IMR-90 (cell line): ENCODE measurements around the gene NSUN4. TPM values are rescaled to one million over a fixed set of nuclear protein-coding genes. Genes with fewer than 3 reads are reported as not detected.

Experiments used
- ATAC-seq: fragments of 200-7000 bp; cut with Tn5 transposase; 2 replicates; pipeline ENCODE4 v1.9.1; 2020; ENCODE audit warnings: low read depth, mild to moderate bottlenecking, moderate library complexity
- BruUV-seq: library from RNA; stranded (reverse); fragments of 400-500 nt; replicated peaks from 2 replicates; lab custom pipeline; 2021; lab: Mats Ljungman, UMichigan
- CTCF ChIA-PET: fragments of 300-600 bp; formaldehyde crosslinking; extraction: SDS; loops from one replicate; lab custom pipeline; 2021; ENCODE audit warnings: antibody characterized with exemption; lab: Yijun Ruan, JAX
- POLR2A ChIA-PET: fragments of 300-600 bp; sonication (Branson Sonifier 250); formaldehyde crosslinking; loops from one replicate; lab custom pipeline; 2022; ENCODE audit warnings: antibody characterized with exemption; ENCODE audit not compliant: unreplicated experiment; lab: Charles Lee
- DNase-seq: peaks from one replicate; pipeline ENCODE4 v3.0.0; 2013
- H2AFZ ChIP-seq: replicated peaks from 2 replicates; pipeline ENCODE3; 2013; ENCODE audit warnings: low read length, mild to moderate bottlenecking; ENCODE audit not compliant: poor library complexity
- H2AK5ac ChIP-seq: 2 replicates; pipeline ENCODE4 v1.6.1; 2013; ENCODE audit warnings: low read depth, low read length, inconsistent platforms
- H2AK9ac ChIP-seq: replicated peaks from 2 replicates; pipeline ENCODE3; 2013; ENCODE audit warnings: mild to moderate bottlenecking, low read depth, low read length, moderate library complexity; ENCODE audit not compliant: poor library complexity
- H2BK120ac ChIP-seq: 2 replicates; pipeline ENCODE4 v1.6.1; 2013; ENCODE audit warnings: low read depth, low read length, inconsistent platforms
- H2BK15ac ChIP-seq: 3 replicates; pipeline ENCODE4 v1.6.1; 2013; ENCODE audit warnings: low read depth, low read length, inconsistent platforms
- H2BK20ac ChIP-seq: 2 replicates; pipeline ENCODE4 v1.6.1; 2013; ENCODE audit warnings: low read depth, mild to moderate bottlenecking, inconsistent platforms, low read length, moderate library complexity
- H2BK5ac ChIP-seq: 2 replicates; pipeline ENCODE4 v1.6.1; 2013; ENCODE audit warnings: mild to moderate bottlenecking, low read depth, low read length, inconsistent platforms; ENCODE audit not compliant: poor library complexity, severe bottlenecking
- H3K14ac ChIP-seq: replicated peaks from 2 replicates; pipeline ENCODE4 v1.6.1; 2013; ENCODE audit warnings: low read depth, low read length, inconsistent platforms
- H3K18ac ChIP-seq: 2 replicates; pipeline ENCODE4 v1.6.1; 2013; ENCODE audit warnings: low read depth, low read length, control low read depth
- H3K23ac ChIP-seq: 2 replicates; pipeline ENCODE4 v1.6.1; 2013; ENCODE audit warnings: low read depth, low read length, inconsistent platforms
- H3K27ac ChIP-seq: 2 replicates; pipeline ENCODE4 v1.5.1; 2013; ENCODE audit warnings: mild to moderate bottlenecking, control low read depth, low read length; ENCODE audit not compliant: insufficient read depth
- H3K27me3 ChIP-seq: 2 replicates; pipeline ENCODE4 v1.6.1; 2013; ENCODE audit warnings: low read length; ENCODE audit not compliant: control insufficient read depth, insufficient read depth
- H3K36me3 ChIP-seq: 2 replicates; pipeline ENCODE4 v1.6.1; 2013; ENCODE audit warnings: low read length, mixed read lengths; ENCODE audit not compliant: control insufficient read depth, insufficient read depth
- H3K4ac ChIP-seq: 2 replicates; pipeline ENCODE4 v1.6.1; 2013; ENCODE audit warnings: low read depth, low read length, inconsistent platforms
- H3K4me1 ChIP-seq: 2 replicates; pipeline ENCODE4 v1.6.1; 2013; ENCODE audit warnings: low read length, mixed read lengths; ENCODE audit not compliant: control insufficient read depth, insufficient read depth
- H3K4me2 ChIP-seq: 2 replicates; pipeline ENCODE4 v1.6.1; 2013; ENCODE audit warnings: low read depth, mild to moderate bottlenecking, control low read depth, low read length, moderate library complexity
- H3K4me3 ChIP-seq: 2 replicates; pipeline ENCODE4 v1.5.1; 2013; ENCODE audit warnings: low read depth, mild to moderate bottlenecking, control low read depth, low read length, moderate library complexity; ENCODE audit not compliant: insufficient read depth
- H3K56ac ChIP-seq: 2 replicates; pipeline ENCODE4 v1.6.1; 2013; ENCODE audit warnings: low read length, inconsistent platforms; ENCODE audit not compliant: insufficient read depth; ENCODE audit errors: extremely low read depth
- H3K79me1 ChIP-seq, 2 experiments: 2 replicates each; pipeline ENCODE4 v1.6.1; 2013; ENCODE audit warnings: low read length in 2 of 2, inconsistent platforms in 1 of 2, low read depth in 1 of 2
- H3K9ac ChIP-seq: 2 replicates; pipeline ENCODE4 v1.6.1; 2013; ENCODE audit warnings: low read depth, low read length, control low read depth
- H3K9me1 ChIP-seq: 2 replicates; pipeline ENCODE4 v1.6.1; 2013; ENCODE audit warnings: low read length, inconsistent platforms; ENCODE audit not compliant: insufficient read depth
- H3K9me3 ChIP-seq: 2 replicates; pipeline ENCODE4 v1.6.1; 2013; ENCODE audit warnings: low read length; ENCODE audit not compliant: control insufficient read depth, insufficient read depth
- H4K20me1 ChIP-seq: 2 replicates; pipeline ENCODE4 v1.6.1; 2013; ENCODE audit warnings: low read length, inconsistent platforms; ENCODE audit not compliant: insufficient read depth
- H4K5ac ChIP-seq: 2 replicates; pipeline ENCODE4 v1.6.1; 2013; ENCODE audit warnings: mild to moderate bottlenecking, low read depth, low read length, control low read depth
- H4K8ac ChIP-seq, 2 experiments: 2 replicates each; pipeline ENCODE4 v1.6.1; 2013; ENCODE audit warnings: low read depth in 2 of 2, low read length in 2 of 2, control low read depth in 1 of 2, inconsistent platforms in 1 of 2
- H4K91ac ChIP-seq: 2 replicates; pipeline ENCODE4 v1.6.1; 2013; ENCODE audit warnings: low read depth, low read length, inconsistent platforms; ENCODE audit not compliant: insufficient read depth
- CHD1 ChIP-seq: IDR thresholded peaks from 2 replicates; pipeline ENCODE4 v1.6.1; 2012; ENCODE audit warnings: low read depth, low read length, improper control_type of control experiment
- FOS ChIP-seq: fragments of 150-350 bp; IDR thresholded peaks from 2 replicates; pipeline ENCODE4 v1.6.1; 2016; ENCODE audit warnings: low read depth, low read length
- MAFK ChIP-seq: IDR thresholded peaks from 2 replicates; pipeline ENCODE4 v1.6.1; 2012; ENCODE audit warnings: low read depth, low read length, improper control_type of control experiment
- POLR2A ChIP-seq: IDR thresholded peaks from 2 replicates; pipeline ENCODE4 v1.6.1; 2012; ENCODE audit warnings: mild to moderate bottlenecking, low read depth, low read length
- RAD21 ChIP-seq: IDR thresholded peaks from 2 replicates; pipeline ENCODE4 v1.6.1; 2012; ENCODE audit warnings: low read length, improper control_type of control experiment
- RCOR1 ChIP-seq: IDR thresholded peaks from 2 replicates; pipeline ENCODE4 v1.6.1; 2012; ENCODE audit warnings: mild to moderate bottlenecking, low read length, improper control_type of control experiment; ENCODE audit not compliant: insufficient replicate concordance
- RFX5 ChIP-seq: IDR thresholded peaks from 2 replicates; pipeline ENCODE4 v1.8.0; 2012; ENCODE audit warnings: low read depth, mild to moderate bottlenecking, low read length, moderate library complexity
- WGBS, 2 experiments: methylation state at CpG; one replicate each; pipeline versions ENCODE4 v1.1.5 to v1.1.7; 2013; ENCODE audit warnings: missing lambda C conversion rate in 2 of 2; ENCODE audit not compliant: insufficient read length in 1 of 2; ENCODE audit errors: extremely low coverage in 2 of 2; 5-methylcytosine and 5-hydroxymethylcytosine counted together
- dilution Hi-C: fragments of 300-500 bp; cut with HindIII; formaldehyde crosslinking; loops from one replicate; pipeline ENCODE4 v1.14.3; 2018; ENCODE audit warnings: low sequenced_read_pairs; ENCODE audit not compliant: unreplicated experiment
- in situ Hi-C: fragments of 300-500 bp; cut with MboI; formaldehyde crosslinking; loops from 3 replicates; pipeline ENCODE4 v1.14.3; 2019; ENCODE audit warnings: low sequenced_read_pairs, inconsistent platforms, mixed read lengths
- intact Hi-C: fragments of 100-400 bp; cut with micrococcal nuclease; formaldehyde crosslinking; loops from 2 replicates; pipeline ENCODE4 v1.10.0; 2022
- polyA plus RNA-seq, 3 experiments: library from polyadenylated mRNA; depleted of rRNA; stranded (reverse); fragments of >200 nt; gene quantifications; 2 replicates each; pipeline ENCODE4 v1.2.3, GENCODE V29; 2012; ENCODE audit warnings: low replicate concordance in 1 of 3
- total RNA-seq: library from RNA; depleted of rRNA; stranded (reverse); fragments of >200 nt; gene quantifications from 2 replicates; pipeline ENCODE4 v1.2.3, GENCODE V29; 2012
- TF ChIP-seq, protein P1 (sequence below): conservative IDR thresholded peaks from 2 replicates; pipeline ENCODE4 v1.5.1; 2012; ENCODE audit warnings: mild to moderate bottlenecking, low read depth, low read length, improper control_type of control experiment
- TF ChIP-seq, protein P2 (sequence below): fragments of 150-350 bp; IDR thresholded peaks from 2 replicates; pipeline ENCODE4 v1.6.1; 2016; ENCODE audit warnings: low read depth, mild to moderate bottlenecking, low read length, moderate library complexity, borderline replicate concordance

The NSUN4 gene
- total and polyA plus RNA-seq, 2 of the 4 experiments (the other 2 are of a cell fraction), result 10.9 to 13.0 TPM

DNA sequence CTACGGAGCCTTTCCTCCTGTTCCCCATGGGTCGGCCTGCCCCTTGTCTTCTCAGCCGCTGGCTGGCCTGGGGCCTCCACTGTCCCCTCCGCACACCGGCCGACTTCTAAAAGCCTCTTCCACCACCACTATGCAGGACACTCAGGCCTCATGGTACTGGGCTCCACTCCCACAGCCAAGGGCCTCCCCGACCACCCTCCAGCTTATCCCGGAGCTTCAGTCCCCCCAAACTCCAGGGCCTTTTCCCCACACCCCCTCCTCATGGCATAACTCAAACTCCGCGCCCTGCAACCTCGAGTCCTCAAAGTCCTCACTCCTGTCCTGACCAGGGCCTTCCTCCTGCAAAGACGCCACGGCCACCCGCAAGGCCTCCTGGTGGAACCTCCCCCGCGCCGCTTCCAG, 39.2 kb upstream of the NSUN4 start:
- peak overlapping the region; percentile 85 for H2AK5ac ChIP-seq
- H3K9ac ChIP-seq, result peak overlapping the region; percentile 100
- no peak overlapping the region for H2BK15ac ChIP-seq
- peak overlapping the region; percentile 94 for H2BK5ac ChIP-seq
- peaks cover 10% of the 10 kb centered on the region for H3K36me3 ChIP-seq
- H2BK120ac ChIP-seq, result 0 out of 2 replicates have a peak overlapping the region, but pooled peaks have one; percentile 8
- H3K4ac ChIP-seq, result peak overlapping the region; percentile 86
- peak overlapping the region; percentile 90 for H4K5ac ChIP-seq
- H3K4me3 ChIP-seq, result peak overlapping the region; percentile 97
- intact Hi-C loops (no loop called here), in situ Hi-C loops (no loop called here), dilution Hi-C loops (no loop called here)
- POLR2A ChIA-PET, result interaction anchor here (0.9 kb wide), 1 partner anchor 54 kb away, joined by 4 read pairs; the partner anchor contains the start of gene RAD54L
- CTCF ChIA-PET, result interaction anchor here (0.6 to 1.4 kb wide), 2 partner anchors 10 to 56 kb away, joined by 3 read pairs; no protein-coding TSS in a partner anchor
- H3K27ac ChIP-seq, result peak overlapping the region; percentile 100
- peak overlapping the region; percentile 97 for H2AK9ac ChIP-seq
- H2BK20ac ChIP-seq, result no peak overlapping the region
- peak overlapping the region; percentile 93 for H3K23ac ChIP-seq
- no peaks in the 10 kb centered on the region for H3K9me3 ChIP-seq
- peaks cover 15% of the 10 kb centered on the region for H3K9me1 ChIP-seq
- peak overlapping the region; percentile 32; the same call in 1 of the 2 replicates for H3K18ac ChIP-seq
- no peak for TF ChIP-seq RAD21
- TF ChIP-seq FOS, result no peak
- TF ChIP-seq, protein P1, sequence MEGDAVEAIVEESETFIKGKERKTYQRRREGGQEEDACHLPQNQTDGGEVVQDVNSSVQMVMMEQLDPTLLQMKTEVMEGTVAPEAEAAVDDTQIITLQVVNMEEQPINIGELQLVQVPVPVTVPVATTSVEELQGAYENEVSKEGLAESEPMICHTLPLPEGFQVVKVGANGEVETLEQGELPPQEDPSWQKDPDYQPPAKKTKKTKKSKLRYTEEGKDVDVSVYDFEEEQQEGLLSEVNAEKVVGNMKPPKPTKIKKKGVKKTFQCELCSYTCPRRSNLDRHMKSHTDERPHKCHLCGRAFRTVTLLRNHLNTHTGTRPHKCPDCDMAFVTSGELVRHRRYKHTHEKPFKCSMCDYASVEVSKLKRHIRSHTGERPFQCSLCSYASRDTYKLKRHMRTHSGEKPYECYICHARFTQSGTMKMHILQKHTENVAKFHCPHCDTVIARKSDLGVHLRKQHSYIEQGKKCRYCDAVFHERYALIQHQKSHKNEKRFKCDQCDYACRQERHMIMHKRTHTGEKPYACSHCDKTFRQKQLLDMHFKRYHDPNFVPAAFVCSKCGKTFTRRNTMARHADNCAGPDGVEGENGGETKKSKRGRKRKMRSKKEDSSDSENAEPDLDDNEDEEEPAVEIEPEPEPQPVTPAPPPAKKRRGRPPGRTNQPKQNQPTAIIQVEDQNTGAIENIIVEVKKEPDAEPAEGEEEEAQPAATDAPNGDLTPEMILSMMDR, result no peak
- TF ChIP-seq, protein P2, sequence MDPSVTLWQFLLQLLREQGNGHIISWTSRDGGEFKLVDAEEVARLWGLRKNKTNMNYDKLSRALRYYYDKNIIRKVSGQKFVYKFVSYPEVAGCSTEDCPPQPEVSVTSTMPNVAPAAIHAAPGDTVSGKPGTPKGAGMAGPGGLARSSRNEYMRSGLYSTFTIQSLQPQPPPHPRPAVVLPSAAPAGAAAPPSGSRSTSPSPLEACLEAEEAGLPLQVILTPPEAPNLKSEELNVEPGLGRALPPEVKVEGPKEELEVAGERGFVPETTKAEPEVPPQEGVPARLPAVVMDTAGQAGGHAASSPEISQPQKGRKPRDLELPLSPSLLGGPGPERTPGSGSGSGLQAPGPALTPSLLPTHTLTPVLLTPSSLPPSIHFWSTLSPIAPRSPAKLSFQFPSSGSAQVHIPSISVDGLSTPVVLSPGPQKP, result no peak
- TF ChIP-seq RCOR1, result no peak
- no peak for TF ChIP-seq CHD1
- TF ChIP-seq POLR2A, result peak; percentile 18; the same call in 1 of the 2 replicates
- TF ChIP-seq RFX5, result no peak
- no peak for TF ChIP-seq MAFK
- peak; percentile 14 for ATAC-seq
- peak overlapping the region; percentile 83 for H3K4me2 ChIP-seq
- BruUV-seq, result no TSS peak
- no peak for DNase-seq
- peaks cover 5% of the 10 kb centered on the region for H3K4me1 ChIP-seq
- H2AFZ ChIP-seq, result peak overlapping the region; percentile 84
- peak overlapping the region; percentile 64 to 93 for H4K8ac ChIP-seq
- WGBS, 2 experiments, result 9% methylated on average over 11 of the region's 17 CpGs; no CpG with 5 or more reads in 1 of the 2 experiments
- peak overlapping the region; percentile 60 for H4K91ac ChIP-seq
- peaks cover 16 to 46% of the 10 kb centered on the region in 2 experiments for H3K79me1 ChIP-seq
- peaks cover 29% of the 10 kb centered on the region for H4K20me1 ChIP-seq
- peak overlapping the region; percentile 79 for H3K14ac ChIP-seq
- peak overlapping the region; percentile 77 for H3K56ac ChIP-seq
- H3K27me3 ChIP-seq, result no peaks in the 10 kb centered on the region
